Measurements from ENCODE around the gene SNRNP40.
"Not testable (repeated sequence)": the region's sequence is repeated elsewhere in the genome, so short reads cannot be mapped to it uniquely, and the experiment has no call there.

Gene SNRNP40

DNA sequence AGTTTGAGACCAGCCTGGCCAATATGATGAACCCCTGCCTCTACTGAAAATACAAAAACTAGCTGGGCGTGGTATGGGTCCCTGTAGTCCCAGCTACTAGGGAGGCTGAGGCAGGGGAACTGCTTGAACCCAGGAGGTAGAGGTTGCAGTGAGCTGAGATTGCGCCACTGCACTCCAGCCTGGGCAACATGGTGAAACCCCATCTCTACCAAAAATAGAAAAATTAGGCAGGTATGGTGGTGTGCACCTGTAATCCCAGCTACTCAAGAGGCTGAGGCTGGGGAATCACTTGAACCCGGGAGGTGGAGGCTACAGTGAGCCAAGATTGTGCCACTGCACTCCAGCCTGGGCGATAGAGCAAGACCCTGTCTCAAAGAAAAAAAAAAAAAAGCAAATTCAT lies 8.8 kb downstream of the SNRNP40 start:
- DNase-seq (ENCODE audit: low read depth, low spot score): not testable (repeated sequence)

DNA sequence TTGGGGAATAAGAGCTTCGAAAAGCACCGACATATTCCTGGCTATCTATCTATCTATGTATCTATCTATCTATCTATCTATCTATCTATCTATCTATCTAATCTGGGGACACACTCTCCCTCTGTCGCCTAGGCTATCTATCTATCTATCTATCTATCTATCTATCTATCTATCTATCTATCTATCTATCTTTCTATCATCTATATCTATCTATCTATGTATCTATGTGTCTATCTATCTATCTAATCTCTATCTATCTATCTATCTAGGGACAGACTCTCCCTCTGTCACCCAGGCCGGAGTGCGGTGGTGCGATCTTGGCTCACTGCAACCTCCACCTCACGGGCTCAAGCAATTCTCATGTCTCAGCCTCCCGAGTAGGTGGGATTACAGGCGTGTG lies 14.2 kb downstream of the SNRNP40 start:
- DNase-seq (ENCODE audit: low read depth, low spot score): not testable (repeated sequence)

DNA sequence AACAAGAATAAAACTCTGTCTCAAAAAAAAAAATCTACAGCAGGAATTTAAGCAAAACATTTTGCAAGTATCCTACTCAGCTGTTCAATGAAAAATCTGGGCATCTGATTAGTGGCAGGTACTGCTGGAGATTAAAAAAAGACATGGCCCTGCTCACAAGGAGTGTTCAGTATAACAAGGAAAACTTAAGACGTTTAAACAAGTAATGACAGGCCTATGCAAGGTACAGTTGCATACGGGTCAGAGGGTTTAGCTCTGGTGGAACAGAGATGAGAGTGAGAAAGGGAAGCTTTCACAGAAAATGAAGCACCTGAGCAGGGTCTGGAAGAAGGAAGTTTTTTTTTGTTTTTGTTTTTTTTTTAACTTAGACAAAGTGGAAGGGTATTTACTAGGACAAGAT lies 23.0 kb downstream of the SNRNP40 start:
- DNase-seq (ENCODE audit: low read depth, low spot score): no peak

DNA sequence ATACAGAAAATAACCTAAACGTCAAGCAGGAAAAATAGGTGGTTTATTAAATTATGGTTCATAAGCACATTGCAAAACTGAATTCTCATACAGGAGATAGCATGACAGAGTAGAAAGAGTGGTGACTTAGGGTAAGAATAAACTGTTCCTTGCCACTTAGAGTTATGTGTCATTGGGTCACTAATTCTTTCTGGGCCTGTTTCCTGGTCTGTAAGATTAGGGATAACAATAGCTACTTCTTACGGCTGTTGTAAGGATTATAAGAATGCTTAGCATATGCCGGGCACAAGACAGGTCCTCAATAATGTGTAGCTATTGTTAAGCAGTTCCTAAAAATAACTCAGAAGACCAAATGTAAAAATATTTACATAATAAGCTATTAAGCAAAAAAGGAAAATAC lies 24.2 kb downstream of the SNRNP40 start:
- no peak for DNase-seq (ENCODE audit: low read depth, low spot score)

DNA sequence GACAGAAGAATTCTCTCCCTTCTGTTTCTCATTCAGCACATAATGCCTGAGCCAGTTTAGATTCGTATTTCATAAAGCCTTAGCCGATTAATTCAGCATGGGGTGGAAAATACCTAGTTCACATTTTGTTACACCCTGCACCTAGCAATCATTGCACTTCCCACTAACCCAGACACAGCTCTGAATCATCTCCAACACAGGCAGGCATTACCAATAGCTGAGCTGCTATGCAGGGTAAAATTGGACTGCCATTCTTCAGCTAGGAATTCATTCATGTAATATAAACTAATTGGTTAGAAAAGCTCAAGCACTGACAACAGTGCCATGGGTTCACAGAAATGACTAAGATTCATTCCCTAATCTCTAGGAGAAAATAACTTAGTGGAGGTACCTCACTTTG lies 30.0 kb downstream of the SNRNP40 start:
- DNase-seq (ENCODE audit: low read depth, low spot score): no peak

DNA sequence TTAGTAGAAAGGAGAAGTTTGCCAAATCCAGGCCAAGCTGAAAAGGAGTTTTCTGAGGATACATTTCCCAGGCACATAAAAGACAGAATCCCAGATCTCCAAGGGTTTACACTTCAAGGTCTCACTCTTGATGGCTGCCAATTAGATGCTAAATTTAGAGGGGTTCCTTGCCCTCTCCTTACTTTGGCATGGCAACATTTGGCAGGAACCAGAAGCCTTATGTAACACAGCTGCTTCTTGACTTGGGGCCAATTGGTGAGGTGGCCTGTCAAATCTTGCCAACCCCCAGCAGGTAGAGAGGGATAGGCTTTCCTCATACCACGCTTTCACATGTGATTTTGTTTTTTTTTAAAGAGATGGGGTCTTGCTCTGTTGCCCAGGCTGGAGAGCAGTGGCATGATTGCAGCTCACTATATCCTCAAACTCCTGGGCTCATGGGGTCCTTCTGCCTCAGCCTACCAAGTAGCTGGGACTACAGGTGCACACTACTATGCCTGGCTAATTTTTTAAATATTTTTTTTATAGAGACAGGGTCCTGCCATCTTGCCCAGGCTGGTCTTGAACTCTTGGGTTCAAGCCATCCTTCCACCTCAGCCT lies 31.7 kb downstream of the SNRNP40 start:
- no peak for DNase-seq (ENCODE audit: low read depth, low spot score)

DNA sequence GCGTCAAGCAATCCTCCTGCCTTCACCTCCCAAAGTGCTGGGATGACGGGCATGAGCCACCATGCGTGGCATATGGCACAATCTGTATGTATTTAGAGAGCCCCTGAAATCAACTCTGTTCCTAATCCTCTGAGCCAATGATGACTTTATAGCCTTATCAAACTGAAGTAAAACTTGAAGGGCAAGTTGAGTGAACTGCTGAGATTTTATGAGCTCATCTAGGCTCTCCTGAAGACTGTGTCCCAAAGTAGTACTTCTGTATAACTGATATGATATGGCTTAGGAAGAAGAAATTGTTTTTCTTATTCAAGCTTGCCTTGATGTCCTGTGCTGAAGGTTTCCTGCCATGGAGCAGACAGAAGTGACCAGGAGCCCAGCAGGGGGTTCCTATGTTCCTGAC lies 33.2 kb downstream of the SNRNP40 start:
- no peak for DNase-seq (ENCODE audit: low read depth, low spot score)

DNA sequence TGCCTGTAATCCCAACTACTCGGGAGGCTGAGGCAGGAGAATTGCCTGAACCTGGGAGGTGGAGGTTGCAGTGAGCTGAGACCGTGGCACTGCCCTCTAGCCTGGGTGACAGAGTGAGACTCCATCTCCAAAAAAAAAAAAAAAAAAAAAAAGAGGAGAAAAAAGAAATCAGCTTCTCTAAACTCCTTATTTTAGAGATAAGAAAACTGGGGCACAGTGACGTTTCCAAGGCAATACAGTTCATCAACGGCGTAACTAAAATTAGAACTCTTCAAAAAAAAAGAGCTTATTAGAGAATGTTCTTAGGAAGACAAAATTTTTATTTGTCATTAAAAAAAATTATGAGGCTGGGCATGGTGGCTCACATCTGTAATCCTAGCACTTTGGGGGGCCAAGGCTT lies 34.2 kb downstream of the SNRNP40 start:
- not testable (repeated sequence) for DNase-seq (ENCODE audit: low read depth, low spot score)

DNA sequence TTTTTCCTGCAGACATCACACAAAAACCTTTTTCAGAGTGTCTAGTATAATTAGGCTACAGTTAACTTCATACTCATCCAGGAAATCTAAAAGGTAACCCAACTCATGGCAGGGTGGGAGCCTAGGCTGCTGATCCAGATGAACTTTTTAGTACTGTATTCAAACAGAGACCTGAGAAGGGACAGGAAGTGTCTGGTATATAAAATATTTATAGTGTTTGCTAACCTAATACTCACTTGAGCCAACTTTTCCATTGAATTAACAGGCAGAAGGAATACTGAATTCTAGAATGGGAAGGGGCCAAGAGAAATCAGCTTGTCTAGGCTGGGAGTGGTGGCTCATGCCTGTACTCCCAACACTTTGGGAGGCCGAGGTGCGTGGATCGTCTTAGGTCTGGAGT lies 34.7 kb downstream of the SNRNP40 start:
- no peak for DNase-seq (ENCODE audit: low read depth, low spot score)

DNA sequence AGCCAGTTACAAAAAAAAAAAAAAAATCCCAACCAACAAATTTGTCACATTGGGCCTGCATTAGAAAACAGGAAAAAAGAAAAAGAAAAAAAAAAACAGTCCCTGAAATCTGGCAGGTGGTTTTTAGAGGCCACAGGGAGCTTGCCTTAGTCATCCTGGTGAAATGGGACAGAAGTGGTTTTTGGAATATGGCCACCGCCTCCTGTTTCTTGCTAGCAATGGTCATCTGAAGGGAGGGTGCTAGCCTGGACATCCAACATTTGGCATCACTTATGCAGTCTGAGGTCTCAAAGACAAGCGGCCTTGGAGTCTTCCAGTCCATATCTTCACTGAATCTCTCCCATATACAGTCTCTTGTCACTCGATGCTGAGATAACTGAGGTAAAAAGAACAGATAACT lies 36.8 kb downstream of the SNRNP40 start:
- no peak for DNase-seq (ENCODE audit: low read depth, low spot score)

DNA sequence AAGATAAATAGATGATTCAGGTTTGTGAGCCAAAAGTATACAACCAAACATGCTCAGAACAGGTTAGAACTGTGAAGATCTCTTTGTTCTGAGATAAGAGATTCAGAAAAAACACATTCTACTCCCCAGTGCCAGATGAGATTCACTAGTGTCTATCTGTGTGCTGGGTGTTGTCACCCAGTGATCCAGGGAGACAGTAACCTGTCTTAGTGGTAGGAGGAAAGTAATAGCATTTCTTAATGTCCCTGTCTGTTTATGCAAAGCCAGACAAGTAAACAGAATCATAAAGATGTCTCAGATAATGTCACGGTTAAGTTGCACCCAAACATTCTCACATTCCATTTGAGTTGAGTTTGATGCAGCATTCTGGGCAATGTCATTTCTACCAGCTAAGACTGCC lies 38.0 kb downstream of the SNRNP40 start:
- DNase-seq (ENCODE audit: low read depth, low spot score): no peak

DNA sequence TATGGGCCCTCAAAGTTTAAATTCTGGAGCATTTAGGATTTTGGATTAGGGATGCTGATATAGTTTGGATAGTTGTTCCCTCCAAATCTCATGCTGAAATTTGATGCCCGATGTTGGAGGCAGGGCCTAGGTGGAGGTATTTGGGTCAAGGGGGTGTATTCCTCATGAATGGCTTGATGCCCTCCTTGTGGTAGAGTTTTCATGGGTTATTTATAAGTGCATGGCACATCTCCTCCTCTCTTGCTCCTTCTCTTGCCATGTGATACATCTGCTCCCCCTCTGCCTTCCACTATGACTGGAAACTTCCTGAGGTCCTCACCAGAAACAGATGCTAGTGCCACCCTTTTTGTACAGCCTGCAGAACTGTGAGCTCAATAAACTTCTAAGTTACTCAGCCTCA lies 39.4 kb downstream of the SNRNP40 start:
- DNase-seq (ENCODE audit: low read depth, low spot score): no peak

DNA sequence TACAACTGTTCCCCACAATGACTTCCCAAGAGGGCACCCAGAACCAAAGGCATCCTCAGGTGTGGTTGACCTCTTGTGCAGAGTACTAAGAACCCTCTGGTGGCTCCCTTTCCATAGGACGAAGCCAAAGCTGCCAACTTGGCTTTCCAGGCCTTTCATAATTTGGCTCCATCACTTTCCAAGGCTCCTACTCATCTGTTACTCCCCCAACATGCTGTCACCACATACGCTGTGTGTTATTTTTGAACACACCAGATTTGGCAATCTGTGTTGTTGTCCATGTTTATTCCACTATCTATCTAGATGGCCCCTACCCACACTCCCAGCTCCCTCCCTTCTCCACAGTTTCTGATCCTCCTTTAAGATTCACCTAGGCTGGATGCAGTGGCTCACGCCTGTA lies 46.7 kb downstream of the SNRNP40 start:
- no peak for DNase-seq (ENCODE audit: low read depth, low spot score)

DNA sequence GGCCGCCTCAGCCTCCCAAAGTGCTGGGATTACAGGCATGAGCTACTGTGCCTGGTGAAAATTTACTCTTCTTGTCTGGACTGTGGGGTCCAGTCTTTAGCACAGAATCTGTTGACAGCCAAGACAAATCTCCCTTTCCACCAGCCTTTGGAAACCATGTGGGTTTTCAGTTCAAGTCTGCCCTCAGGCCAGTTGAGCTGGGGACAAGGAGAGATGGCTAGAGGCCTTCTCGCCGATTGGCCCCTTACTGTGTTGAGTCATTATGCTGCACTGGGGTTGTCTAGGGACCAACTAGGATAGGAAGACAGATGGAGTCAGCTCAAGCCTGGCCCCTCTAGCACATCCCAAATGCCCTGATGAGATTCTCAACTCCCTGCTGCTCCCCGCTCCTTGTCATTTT lies 48.3 kb downstream of the SNRNP40 start:
- no peak for DNase-seq (ENCODE audit: low read depth, low spot score)

DNA sequence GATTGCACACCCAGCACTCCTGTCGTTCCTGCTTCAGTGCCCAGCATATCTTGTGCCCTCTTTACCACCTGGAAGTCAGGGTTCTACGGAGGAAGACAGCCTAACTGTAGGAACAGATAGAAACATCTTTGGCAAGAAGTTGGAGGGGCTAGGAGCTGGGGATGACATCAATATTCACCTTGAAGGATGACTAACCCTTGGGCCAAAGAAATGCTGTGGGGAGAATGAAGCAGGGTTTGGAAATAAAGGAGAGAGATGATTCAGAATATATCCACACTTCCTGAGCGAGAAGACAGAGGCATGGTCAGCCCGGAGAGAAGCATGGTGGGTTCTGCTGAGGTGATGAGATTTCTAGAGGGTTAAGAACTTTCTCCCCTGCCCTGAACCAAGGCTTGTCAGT lies 52.3 kb downstream of the SNRNP40 start:
- DNase-seq (ENCODE audit: low read depth, low spot score): no peak

DNA sequence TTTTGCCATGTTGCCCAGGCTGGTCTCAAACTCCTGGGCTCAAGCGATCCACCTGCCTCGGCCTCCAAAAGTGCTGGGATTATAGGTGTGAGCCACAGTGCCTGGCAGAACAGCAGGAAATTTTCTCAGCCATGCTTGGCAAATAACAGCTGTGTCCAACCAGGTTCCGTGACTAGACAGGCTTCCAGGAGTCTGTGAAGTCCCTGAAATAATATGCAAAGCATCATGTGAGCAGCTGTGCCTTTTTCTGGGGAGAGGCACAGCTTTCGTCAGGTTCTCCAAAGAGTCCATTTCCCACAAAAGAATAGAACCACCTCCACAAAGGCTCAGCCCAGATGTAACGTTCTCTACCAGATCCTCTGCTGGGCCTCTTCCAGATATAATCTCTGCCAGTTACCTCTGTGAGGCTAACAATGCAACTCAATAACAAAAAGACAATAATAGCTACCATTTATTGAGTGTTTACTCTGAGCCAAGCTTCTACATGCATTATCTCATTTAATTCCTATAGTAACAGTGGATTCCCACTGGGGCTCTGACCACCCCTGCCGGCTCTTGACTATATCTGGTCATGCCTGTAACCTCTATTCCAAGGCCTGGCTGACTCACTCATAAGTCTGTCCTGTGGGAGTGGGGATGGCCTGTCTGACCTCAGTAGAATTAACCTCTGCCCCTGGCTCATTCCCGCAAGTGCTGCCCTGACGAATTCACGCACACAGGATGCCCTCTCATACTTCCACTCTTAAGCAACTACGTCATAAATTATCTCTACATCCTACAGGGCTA lies 52.9 kb downstream of the SNRNP40 start:
- no peak for DNase-seq (ENCODE audit: low read depth, low spot score)

DNA sequence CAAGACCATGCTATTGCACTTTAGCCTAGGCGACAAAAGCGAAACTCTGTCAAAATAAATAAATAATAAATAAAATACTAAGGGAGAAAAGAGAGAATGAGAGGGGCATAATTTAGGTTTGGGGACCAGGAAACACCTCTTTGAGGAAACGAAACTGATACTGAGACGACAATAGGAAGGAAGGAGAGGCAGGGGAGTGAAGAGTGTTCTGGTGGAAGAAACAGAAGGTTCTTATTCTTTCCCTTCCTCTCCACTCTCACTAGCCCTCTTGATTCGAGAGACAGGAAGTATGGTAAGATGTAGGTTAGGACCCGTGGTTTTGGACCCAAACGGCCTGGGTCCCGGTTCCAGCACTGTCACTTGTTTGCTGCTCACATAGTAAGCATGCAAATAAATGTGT lies 55.3 kb downstream of the SNRNP40 start:
- no peak for DNase-seq (ENCODE audit: low read depth, low spot score)

DNA sequence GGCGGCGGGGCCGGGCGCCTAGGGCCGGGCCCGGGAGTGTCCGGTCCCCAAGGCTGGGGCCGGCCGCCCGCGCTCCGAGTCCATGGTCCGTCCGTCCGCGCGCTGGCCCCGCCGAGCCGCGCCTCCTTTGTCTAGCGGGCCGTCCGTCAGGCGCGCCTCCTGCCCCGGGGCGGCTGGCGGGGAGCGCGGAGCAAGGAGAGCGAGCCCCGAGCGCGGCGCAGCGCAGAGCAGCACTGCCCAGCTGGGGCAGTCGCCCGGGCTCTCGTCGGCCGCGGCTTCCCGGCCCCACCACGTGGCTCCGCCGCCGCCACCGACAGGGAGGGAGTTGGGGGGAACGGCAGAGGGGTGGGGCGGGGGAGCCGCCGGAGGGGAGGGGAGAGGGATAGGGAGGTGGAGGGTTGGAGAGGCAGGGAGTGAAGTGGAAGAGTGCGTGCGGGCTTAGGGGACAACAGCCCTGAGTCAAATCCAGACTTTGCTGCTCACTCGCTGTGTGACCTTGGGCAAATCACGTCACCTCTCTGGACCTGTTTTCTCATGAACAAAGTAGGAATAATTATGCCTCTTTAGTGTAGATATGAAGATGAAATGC lies 56.8 kb downstream of the SNRNP40 start, which contains the start of gene NKAIN1:
Gene NKAIN1, minus strand, starts transcription at position 235 of the 589 bp plus-strand sequence. CDS start 340 bp downstream, outside the sequence.
- no peak for DNase-seq (ENCODE audit: low read depth, low spot score)

DNA sequence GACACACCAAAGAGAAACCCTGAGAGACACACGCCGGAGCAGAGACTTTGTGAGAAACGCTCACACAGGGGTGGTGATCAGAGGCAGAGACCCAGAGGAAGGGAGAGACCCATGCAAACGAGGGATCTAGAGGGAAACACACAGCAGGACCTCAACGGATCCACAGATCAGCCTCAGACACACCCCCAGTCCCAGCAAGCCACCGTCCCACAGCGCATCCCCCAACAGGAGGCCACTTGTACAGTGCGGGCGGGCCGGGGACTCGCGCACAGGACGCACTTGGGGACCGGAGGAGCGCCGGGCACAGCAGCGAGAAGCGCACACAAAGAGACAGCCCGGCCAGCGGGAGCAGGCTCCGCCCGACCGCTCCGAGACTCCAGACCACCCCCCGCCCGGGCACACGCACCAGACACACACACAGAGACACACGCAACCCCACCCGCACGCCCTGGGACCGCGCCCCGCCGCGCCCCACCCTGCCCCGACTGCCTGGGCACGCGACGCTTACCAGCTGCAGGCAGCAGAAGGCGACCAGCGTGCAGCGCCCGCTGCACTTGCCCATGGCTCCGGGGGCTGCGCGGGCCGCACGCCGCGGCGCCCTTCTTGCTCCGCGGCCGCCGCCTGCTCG lies 57.5 kb downstream of the SNRNP40 start:
- no peak for DNase-seq (ENCODE audit: low read depth, low spot score)

DNA sequence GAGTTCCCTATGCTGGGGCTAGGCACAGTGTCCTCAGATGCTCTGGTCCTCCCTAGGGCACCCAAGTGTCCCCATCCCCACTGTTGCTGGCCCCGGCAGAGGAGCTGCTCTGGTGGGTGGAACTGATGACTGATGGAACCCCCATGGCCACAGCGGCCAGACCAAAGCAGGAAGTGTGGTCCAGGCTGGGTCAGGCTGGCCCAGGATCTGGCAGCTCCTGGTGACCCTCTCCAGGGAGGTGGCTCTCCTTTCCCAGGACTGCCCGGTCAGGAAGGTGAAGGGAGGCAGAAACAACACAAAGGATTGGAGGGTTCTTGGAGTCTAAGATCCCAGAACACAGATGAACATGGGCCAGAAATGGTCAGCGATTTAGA lies 58.0 kb downstream of the SNRNP40 start:
- DNase-seq (ENCODE audit: low read depth, low spot score): no peak

DNA sequence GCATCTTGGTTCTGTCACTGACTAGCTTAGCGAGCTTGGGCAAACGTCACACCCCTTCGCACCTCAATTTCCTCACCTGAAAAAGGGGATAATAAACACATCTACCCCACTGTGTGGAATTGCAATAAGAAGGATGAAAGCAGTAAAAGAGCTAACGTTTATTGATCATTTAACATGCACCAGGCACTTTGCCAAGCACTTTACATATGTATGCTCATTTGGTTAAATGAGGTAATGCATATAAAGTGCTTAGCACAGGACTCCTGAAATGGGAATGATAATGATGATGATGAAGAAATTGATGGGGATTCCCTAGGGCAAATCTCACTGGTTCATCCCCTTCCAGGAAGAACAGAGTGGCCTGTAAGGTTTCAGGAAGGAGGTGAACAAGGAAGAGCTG lies 61.7 kb downstream of the SNRNP40 start:
- no peak for DNase-seq (ENCODE audit: low read depth, low spot score)

DNA sequence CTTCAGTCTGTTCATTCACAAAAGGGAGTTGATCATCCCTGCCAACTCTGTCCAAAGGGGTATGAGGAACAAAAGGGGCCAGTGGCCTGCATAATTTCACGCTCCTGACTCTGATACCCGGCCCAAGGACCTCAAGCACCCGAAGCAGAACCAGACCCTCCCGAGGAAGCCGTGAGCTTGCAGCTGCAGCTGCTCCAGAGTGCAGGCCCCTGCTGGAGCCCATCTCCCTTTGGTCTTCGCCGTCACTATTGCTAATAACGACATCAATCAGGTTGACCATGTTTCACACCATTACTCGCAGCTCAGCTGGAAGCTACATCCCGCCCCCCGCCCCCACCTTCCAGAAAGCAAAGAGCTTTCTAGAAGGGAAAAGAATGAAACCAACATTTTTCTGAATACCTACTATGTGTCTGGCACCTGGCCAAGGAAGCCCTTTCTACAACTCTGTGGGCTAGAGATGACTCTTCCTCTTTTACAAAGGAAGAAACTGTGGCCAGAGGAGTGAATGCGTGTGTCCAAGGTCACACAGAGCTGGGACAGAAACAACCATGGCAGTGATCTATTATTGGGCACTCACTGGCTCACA lies 62.4 kb downstream of the SNRNP40 start:
- no peak for DNase-seq (ENCODE audit: low read depth, low spot score)

Measured in activated CD4-positive, CD25-positive, alpha-beta regulatory T cell treated with anti-CD3 and anti-CD28 coated beads, Interleukin-2, amount 50 U/mL, for 16 hours (primary cell).